HG02973 (cell line): ENCODE data around the gene GRAMD1A.
"Not testable (repeated sequence)": the region's sequence is repeated elsewhere in the genome, so short reads cannot be mapped to it uniquely, and the experiment has no call there.

Experiments
- ATAC-seq: cut with Tn5 transposase; IDR thresholded peaks from one replicate; pipeline ENCODE4 v1.9.1; 2021; ENCODE audit warnings: moderate library complexity; ENCODE audit not compliant: unreplicated experiment

Gene GRAMD1A

GRCh38 chr19:34976611-34977010 lies 23.5 kb upstream of the GRAMD1A start:
- ATAC-seq = no peak

- ATAC-seq = no peak
Observed at GRCh38 chr19:34979819-34980640, 20.1 kb upstream of the GRAMD1A start.

- ATAC-seq = no peak
Observed at GRCh38 chr19:34982275-34982674, 17.8 kb upstream of the GRAMD1A start.

- no peak for ATAC-seq
Observed at GRCh38 chr19:34983786-34984185, 16.3 kb upstream of the GRAMD1A start.

- no peak for ATAC-seq
Observed at GRCh38 chr19:34984287-34984686, 15.8 kb upstream of the GRAMD1A start.

GRCh38 chr19:34985249-34986022 lies 14.7 kb upstream of the GRAMD1A start:
- ATAC-seq = no peak

GRCh38 chr19:34988119-34988518 lies 12.0 kb upstream of the GRAMD1A start:
- no peak for ATAC-seq

- no peak for ATAC-seq
Observed at GRCh38 chr19:34989298-34989697, 10.8 kb upstream of the GRAMD1A start.

GRCh38 chr19:34990578-34991192 lies 9.4 kb upstream of the GRAMD1A start:
- ATAC-seq = no peak

- no peak for ATAC-seq
Observed at GRCh38 chr19:34991542-34992333, 8.4 kb upstream of the GRAMD1A start.

- ATAC-seq = not testable (repeated sequence)
Observed at GRCh38 chr19:34992582-34992981, 7.5 kb upstream of the GRAMD1A start.

- ATAC-seq = no peak
Observed at GRCh38 chr19:34994286-34994642, 5.9 kb upstream of the GRAMD1A start.

- no peak for ATAC-seq
Observed at GRCh38 chr19:34994643-34995541, 5.2 kb upstream of the GRAMD1A start.

GRCh38 chr19:34995551-34995950 lies 4.6 kb upstream of the GRAMD1A start:
- ATAC-seq = no peak

- ATAC-seq = no peak
Observed at GRCh38 chr19:34997071-34997617, 3.0 kb upstream of the GRAMD1A start.

GRCh38 chr19:34998224-34998623 lies 1.9 kb upstream of the GRAMD1A start:
- not testable (repeated sequence) for ATAC-seq

GRCh38 chr19:34998777-34999497 lies 1.2 kb upstream of the GRAMD1A start:
- no peak for ATAC-seq

- no peak for ATAC-seq
Observed at GRCh38 chr19:35000338-35000646, 169 bp downstream of the GRAMD1A start.
